Measurements from ENCODE around the gene RELCH.

Gene RELCH

DNA sequence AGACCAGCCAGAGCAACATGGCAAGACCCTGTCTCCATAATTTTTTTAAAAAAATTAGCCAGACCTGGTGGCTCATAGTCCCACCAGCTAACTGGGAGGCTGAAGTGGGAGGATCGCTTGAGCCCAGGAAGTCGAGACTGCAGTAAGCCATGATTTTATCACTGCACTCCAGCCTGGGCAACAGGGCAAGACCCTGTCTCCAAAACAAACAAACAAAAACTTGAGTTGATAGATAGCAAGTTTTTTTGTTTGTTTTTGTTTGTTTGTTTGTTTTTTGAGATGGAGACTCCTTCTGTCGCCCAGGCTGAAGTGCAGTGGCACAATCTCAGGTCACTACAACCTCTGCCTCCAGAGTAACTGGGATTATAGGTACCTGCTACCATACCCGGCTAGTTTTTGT, 18.8 kb downstream of the RELCH start:
- TF ChIP-seq CTCF (IDR thresholded peaks at IDR 0.05) = no peak
- no peak for TF ChIP-seq ZFX (IDR thresholded peaks at IDR 0.05; ENCODE audit: borderline replicate concordance)
- H3K27ac ChIP-seq = no peak overlapping the region

DNA sequence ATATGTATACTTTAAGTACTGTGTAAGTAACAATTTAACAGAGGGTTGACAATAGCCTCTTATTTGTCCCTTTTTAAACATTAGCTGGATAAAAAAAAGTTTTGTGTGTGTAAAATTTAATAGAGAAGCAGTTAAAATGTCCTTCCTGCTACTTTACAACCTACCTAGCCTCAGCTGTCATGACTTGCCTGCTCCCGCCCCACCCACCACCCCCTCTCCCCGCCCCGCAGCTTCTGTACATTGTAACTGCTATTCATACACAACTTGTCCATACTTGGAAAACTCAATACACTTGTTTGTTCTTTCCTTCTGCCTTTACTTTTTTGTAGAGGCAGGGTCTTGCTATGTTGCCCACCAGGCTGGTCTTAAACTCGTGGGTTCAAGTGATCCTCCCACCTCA, 19.5 kb downstream of the RELCH start:
- no peak overlapping the region for H3K27ac ChIP-seq
- TF ChIP-seq CTCF (IDR thresholded peaks at IDR 0.05) = no peak

DNA sequence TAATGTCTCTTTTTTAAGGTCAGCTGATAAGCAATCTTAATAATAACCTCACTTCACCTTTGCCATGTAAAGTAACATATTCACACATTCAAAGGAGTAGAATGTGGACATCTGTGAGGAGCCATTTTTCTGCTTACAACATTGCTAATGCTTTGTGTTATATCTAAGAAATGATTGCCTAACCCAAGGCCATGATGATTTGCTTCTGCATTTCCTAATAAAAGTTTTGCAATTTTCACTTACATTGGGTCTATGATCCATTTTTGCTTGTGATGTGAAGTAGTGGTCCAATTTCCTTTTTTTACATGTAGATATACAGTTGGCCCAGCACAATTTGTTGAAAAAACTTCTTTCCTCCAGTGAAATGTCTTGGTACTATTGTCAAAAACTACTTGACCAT, 22.0 kb downstream of the RELCH start:
- no peak overlapping the region for H3K27ac ChIP-seq
- TF ChIP-seq ZFX (IDR thresholded peaks at IDR 0.05; ENCODE audit: borderline replicate concordance) (no peak), CTCF (IDR thresholded peaks at IDR 0.05) (no peak)

DNA sequence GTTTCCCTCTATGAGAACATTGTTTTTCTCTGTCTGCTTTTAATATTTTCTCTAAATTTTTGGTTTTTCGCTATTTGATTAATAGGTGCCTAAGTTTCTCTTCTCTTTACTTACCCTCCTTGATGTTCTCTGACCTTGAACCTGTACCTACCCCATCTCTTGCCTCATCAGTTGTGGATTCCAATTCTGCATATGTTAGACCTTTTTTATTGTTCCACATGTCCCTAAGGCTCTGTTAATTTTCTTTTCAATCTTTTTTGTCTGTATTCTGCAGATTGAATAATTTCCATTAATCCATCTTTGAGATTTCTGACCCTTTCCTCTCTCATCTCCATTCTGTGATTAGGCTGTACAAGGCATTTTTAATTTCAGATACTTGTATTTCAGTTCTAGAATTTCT, 23.1 kb downstream of the RELCH start:
- no peak for TF ChIP-seq ZFX (IDR thresholded peaks at IDR 0.05; ENCODE audit: borderline replicate concordance)
- TF ChIP-seq CTCF (IDR thresholded peaks at IDR 0.05) = no peak
- H3K27ac ChIP-seq = no peak overlapping the region

DNA sequence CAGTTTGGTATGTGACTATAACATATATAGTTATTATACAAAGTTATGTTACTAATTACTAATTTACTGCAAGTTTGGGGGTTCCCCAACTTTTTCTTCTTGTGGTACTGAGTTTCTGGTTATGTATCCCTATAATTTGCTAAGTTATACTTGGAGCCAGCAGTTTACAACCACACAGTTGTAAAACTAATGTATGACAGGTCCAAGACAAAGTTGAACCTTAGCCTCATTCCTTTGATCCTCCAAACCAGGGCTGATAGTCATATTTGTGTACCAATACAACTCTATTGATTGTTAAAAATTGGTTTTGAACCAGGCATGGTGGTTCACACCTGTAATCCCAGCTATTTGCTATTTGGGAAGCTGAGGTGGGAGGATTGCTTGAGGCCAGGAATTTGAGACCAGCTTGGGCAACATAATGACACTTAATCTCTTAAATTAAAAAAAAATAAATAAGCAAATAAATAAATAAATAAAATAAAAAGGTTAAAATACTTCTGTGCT, 24.3 kb downstream of the RELCH start:
- TF ChIP-seq CTCF (IDR thresholded peaks at IDR 0.05) (no peak), ZFX (IDR thresholded peaks at IDR 0.05; ENCODE audit: borderline replicate concordance) (no peak)
- no peak overlapping the region for H3K27ac ChIP-seq

DNA sequence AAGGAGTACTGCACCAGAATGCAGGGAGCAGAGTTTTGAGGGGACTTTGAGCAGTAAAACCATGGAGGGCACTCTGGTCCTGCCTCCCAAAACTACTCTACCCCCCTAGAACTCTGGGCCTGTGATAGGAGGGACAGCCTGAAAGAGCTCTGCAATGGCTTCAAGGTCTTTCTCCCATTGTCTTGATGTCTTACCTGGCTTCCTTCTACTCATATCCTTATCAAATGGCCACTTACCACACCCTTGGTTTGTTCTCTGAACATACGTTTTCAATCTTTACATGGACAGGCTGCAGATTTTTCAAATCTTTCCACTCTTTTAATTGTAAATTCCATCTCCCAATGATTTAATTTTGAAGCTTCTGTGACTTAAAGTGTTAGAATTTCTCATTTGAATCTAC, 27.7 kb downstream of the RELCH start:
- no peak overlapping the region for H3K27ac ChIP-seq
- TF ChIP-seq CTCF (IDR thresholded peaks at IDR 0.05) (no peak), ZFX (IDR thresholded peaks at IDR 0.05; ENCODE audit: borderline replicate concordance) (no peak)

DNA sequence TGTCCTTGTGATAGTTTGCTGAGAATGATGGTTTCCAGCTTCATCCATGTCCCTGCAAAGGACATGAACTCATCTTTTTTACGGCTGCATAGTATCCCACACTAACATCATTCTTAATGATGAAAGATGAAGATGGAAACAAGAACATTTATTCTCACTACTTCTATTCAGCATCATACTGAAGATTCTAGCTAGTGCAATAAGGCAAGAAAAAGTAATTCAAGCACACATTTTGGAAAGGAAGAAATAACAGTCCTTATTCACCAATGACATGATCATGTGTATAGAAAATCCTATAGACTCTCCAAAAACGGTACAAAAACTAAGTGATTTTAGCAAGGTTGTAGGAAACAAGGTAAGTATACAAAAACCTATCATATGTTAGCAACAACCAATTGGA, 37.2 kb downstream of the RELCH start:
- TF ChIP-seq CTCF (IDR thresholded peaks at IDR 0.05) (no peak), ZFX (IDR thresholded peaks at IDR 0.05; ENCODE audit: borderline replicate concordance) (no peak)
- no peak overlapping the region for H3K27ac ChIP-seq

All from 22Rv1 (cell line).